ENCODE results near the gene VPS26A.

DNA sequence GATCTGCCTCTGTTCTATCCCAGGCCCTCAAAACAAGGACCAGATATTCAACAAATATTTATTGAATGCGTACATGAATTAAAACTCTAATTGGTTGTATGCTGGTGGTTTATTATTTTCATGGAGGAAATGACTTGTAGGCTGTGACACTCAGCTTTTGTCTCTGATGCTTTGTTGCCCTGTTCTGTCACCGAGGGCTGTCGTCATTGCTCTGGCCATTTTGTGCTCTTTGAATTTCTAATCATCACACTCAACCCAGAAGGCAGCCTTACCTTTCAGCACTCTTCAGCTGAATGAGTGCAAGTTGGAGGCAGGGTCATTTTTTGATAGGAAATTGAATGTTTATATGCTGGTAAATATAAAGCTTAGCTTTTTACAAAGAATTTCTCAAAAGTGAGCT, 21.5 kb upstream of the VPS26A start:
- no peak for TF ChIP-seq CTCF (conservative IDR thresholded peaks at IDR 0.05 in 1 of 2, IDR thresholded peaks at IDR 0.05 in 1 of 2; ENCODE audit: low read depth in 1 of 2, low read length in 2 of 2)
- TF ChIP-seq EZH2 (IDR thresholded peaks at IDR 0.05; ENCODE audit: low read length, missing control alignments), result no peak

Data from fibroblast of lung (primary cell).